ENCODE data around the gene SALL2.

SALL2 gene

GRCh38 chr14:21476925-21477681 lies 49.0 kb downstream of the SALL2 start, which contains the start of the genes RAB2B and TOX4:
Gene RAB2B (minus strand): TSS chr14:21476959. CDS start chr14:21476872, 87 bp downstream.
Gene TOX4 (plus strand): TSS chr14:21477195. CDS start chr14:21477279, 84 bp downstream.
- DNase-seq (ENCODE audit: low read depth) = peak; percentile 92

- DNase-seq (ENCODE audit: low read depth) = peak; percentile 80
Observed at GRCh38 chr14:21476523-21476924, 49.6 kb downstream of the SALL2 start.

DNA sequence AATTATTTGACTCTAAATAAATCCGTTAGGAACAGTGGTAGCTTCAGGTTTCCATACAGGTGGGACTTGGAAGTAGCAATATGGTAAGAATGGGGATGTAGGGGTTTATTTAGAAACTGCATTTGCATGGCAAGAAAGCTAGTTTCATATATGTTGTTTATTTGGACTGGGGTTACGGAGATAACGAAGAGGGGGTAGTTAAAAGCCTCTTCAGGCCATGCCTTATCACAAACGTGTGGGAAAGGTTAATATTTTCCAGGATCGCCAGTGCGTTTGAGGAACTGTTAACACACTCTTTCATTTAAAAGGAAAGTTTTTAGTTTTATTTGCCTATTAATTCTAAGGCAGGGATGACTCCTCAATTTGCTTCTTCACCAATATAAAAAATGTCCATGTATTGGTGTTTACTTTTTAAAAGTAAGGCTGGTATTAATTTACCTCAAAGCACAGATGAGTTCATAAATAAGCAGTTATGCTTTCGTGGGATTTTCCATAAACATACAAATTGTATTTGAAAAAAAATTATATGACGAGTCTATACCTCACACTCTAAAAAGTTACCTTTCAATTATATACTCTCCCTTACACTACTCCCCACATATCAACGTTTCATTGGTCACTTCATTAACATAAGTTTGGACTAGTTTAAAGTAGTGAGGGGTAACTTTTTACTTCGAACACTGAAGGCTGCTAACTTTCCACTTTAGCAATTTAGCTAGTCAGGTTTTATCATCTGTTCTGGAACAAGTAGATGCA lies 50.2 kb downstream of the SALL2 start:
- no peak for DNase-seq (ENCODE audit: low read depth)

Data from activated T-helper 9 cell treated with anti-CD3 and anti-CD28 coated beads, Interleukin-2, amount 50 U/mL, for 16 hours (primary cell).